GM19351 (cell line): ENCODE results near the gene GRAMD1A.
"Not testable (repeated sequence)": the region's sequence is repeated elsewhere in the genome, so short reads cannot be mapped to it uniquely, and the experiment has no call there.

Experiments
- ATAC-seq: cut with Tn5 transposase; IDR thresholded peaks from one replicate; pipeline ENCODE4 v1.9.1; 2021; ENCODE audit warnings: mild to moderate bottlenecking, moderate library complexity; ENCODE audit not compliant: unreplicated experiment

The GRAMD1A gene

DNA sequence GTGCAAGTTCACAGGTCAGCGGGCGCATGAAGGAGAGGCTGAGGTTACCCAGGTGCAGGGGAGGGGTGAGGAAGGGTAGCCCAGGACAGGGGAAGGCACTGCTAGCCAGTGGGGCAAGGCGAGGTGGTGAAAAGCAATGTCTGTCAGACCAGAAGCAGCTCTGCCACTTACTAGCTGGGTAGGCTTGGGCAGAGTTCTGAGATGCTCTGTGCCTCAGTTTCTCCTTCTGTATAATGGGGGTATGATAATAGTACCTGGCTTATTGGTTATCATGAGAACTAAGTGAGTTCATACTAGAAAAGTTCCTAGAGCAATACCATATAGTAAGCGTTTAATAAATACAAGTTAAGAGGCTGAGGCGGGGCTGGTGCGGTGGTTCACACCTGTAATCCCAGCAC, 15.8 kb downstream of the GRAMD1A start:
- ATAC-seq, result no peak

DNA sequence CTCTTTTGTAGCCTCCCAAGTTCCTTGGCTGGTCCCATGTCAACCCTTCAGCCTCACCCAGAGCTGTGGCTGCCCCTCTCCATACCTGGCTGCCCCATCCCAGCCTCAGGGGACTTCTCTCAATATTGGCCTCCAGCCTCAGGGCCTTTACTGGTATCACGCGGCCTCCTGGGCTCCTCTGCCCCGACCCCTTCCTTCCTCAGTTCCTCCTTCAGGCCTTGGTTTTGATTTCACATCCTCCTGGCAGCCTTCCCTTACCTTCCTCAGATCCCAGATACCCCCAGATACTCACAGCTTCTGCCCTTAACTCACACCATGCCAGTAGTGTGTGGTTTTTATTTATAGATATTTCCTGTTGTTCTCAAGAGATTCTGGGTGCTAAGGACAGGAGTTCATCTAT, 17.4 kb downstream of the GRAMD1A start:
- ATAC-seq, result no peak

DNA sequence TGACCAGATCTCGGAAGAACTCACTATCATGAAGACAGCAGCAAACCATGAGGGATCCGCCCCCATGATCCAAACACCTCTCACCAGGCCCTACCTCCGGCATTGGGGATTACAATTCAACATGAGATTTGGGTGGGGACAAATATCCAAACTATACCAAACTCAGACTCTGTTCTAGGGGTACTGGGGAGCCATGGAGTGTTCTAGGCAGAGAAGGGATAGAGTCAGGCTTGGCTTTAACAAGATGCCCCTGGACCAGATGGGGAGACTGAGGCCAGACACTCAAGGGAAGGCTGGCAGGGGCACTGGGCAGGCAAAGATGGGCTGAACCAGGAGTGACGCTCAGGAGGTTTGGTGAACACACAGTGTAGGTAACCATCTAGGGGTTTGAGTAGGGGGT, 18.3 kb downstream of the GRAMD1A start:
- no peak for ATAC-seq

DNA sequence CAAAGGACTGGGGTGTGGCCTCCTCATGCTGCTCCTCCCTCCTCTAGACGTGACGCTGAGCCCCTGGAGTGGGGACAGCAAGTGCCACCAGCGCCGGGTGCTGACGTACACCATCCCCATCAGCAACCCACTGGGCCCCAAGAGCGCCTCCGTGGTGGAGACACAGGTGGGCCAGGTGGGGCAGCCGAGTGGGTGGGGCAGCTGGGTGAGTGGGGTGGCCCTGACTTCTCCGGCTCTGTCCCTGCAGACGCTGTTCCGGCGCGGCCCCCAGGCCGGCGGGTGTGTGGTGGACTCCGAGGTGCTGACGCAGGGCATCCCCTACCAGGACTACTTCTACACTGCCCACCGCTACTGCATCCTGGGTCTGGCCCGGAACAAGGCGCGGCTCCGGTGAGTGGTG, 19.0 kb downstream of the GRAMD1A start:
- no peak for ATAC-seq

DNA sequence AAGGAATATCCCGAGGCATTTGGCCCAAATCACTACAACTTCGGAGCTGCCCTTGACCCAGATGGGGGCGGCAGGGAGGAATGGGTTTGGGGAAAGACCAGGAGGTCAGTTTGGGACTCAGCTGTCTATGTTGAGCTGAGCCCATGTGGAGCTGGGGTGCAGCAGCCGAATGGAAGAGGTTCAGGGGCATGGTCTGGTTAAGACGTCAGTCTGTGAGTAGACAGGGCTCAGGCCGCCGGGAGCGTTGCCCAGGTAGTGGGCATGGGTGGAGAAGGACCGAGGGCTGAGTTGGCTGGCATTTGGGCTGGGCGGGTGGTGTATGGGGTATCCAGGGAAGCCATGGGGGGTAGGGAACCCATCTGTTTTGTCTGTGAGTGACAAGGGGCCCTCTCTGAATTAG, 20.9 kb downstream of the GRAMD1A start:
- ATAC-seq, result no peak

DNA sequence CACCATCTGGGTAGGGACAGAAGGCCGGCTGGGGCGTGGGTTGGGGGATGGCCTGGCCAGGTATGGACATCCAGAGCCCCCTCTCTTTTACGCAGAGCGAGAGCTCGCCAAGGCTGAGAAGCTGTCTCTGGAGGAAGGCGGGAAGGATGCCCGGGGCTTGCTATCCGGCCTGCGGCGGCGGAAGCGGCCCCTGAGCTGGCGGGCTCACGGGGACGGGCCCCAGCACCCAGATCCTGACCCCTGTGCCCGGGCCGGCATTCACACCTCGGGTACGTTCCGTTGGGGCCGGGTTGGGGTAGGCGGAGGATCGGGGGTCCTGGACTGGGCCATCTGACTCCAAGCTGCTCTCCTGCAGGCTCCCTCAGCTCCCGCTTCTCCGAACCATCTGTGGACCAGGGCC, 21.5 kb downstream of the GRAMD1A start:
- no peak for ATAC-seq

DNA sequence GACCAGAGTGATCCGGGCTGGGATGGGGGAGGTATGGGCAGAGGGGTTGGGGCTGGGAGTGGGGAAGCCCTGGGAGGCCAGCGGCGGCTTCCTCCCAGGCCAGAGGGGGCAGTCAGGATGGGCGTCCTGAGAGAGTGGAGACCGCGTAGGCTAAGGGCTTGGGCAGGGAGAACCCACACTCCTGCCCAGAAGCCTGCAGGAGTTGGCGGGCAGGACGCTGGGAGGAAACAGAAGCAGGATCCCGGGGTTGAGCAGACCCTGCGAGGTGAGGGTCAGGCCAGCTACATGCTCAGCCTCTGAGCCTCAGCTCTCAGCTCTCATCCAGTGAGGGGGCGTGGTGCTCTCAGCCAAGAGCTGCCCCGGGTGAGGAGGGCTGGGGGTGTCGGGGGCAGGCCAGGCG, 22.3 kb downstream of the GRAMD1A start:
- no peak for ATAC-seq

DNA sequence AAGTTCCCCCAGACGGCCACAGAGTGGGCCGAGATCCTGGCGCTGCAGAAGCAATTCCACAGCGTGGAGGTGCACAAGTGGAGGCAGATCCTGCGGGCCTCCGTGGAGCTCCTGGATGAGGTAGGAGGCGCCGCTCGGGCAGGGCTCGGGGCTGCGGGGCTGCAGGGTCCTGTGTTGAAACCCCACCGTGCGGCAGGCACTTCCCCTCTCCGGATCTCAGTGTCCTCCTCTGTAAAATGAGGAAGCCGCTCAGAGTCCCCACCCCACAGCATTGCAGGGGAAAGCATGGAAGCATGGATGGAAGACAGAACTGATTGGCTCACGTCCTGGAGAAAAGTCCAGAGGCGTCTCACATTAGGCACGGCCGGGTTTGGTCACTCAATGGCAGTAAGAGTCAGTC, 23.3 kb downstream of the GRAMD1A start:
- no peak for ATAC-seq

DNA sequence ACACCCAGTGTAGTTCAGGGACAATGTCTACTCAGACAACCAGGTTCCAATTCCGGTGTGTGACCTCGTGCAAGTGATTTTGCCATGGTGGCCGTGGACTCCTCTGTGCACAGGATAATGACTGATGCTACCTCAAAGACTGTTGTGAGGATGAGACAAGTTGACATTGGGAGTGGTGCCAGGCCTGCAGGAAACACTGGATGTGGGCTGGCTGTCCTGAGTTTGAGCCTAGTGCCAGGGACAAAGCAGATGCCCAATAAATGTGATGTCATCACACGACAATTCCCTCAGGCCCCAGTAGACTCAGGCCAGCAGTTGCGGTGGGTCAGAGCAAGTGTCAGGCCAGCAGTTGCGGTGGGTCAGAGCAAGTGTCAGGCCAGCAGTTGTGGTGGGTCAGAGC, 24.0 kb downstream of the GRAMD1A start:
- no peak for ATAC-seq

DNA sequence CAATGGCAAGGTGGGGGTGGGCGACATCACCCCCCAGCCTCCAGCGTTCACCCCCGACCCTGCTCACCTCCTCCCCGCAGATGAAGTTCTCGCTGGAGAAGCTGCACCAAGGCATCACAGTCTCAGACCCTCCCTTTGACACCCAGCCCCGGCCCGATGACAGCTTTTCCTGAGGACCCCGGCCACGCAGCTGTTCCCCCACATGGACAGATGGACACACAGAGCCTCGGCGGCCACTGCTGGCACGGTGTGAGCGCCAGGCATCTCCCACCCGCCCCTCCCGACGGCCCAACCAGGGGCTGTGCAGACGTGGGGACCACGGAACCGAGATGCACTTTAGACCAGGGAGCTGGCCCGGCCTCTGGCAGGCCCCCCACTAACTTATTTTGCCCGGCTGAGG, 25.8 kb downstream of the GRAMD1A start:
- ATAC-seq, result no peak

DNA sequence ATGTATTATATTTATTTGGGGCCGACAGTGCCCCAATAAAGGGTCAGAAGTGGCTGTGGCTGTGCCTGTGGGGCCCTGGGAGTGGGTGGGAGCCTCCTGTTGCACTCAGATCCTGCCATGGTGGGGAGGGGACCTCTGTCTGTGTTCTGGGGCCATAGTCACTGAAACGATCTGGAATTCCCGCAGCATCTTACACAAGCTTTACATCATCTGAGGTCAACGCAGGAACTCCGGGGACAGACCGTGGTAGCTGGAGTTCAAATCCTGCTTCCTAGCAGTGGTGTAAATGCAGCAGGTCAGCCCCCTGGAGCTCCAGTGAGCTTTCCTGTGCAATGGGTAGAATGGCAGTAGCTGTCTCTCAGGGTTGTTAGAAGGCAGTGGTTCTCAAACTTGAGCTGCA, 26.3 kb downstream of the GRAMD1A start:
- ATAC-seq, result no peak

DNA sequence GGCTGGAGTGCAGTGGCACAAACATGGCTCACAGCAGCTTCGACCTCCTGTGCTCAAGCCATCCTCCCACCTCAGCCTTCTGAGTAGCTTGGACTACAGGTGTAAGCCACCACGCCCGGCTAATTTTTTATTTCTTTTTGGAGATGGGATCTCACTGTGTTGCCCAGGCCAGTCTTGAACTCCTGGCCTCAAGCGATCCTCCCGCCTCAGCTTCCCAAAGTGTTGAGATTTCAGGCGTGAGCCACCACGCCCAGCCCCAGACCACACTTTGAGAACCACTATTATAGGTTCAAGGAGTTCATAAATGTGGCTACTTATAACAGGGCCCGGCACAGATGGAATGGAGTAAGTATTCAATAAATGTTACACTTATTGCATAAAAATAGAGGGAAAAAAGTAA, 26.9 kb downstream of the GRAMD1A start:
- ATAC-seq, result no peak

DNA sequence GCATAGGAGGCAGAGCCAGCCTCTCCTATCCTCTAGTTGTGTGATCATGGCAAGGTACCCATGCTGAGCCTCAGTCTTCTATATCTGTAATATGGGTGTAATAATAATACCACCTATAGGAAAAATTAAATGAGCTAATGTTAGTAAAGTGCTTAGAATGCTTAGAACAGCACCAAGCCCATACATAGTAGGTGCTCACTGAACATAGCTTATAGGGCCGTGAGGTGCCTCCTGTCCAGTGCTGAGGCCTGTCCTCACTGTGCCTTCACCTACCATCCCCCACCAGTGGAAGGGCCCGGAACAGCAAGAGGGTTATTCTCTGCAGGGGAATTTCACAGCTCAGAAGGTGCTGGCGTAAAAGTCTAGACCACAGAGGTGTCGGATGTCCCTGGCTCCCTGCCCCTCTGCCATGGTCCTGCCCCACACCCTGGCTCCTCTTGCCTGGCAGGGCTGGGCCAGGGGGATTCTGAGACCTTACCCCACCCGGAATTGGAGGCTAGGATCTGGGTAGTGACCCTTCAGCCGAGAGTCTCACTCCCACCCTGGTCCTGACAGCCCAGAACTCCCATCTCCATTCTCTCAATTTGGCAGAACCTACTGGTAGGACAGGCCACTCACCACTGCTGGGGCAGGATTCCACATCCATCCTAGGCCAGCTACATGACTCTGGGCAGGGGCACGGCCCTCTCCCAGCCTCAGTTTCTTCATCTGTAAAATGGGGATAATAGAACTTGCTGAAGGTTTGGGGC, 27.9 kb downstream of the GRAMD1A start:
- ATAC-seq, result no peak

DNA sequence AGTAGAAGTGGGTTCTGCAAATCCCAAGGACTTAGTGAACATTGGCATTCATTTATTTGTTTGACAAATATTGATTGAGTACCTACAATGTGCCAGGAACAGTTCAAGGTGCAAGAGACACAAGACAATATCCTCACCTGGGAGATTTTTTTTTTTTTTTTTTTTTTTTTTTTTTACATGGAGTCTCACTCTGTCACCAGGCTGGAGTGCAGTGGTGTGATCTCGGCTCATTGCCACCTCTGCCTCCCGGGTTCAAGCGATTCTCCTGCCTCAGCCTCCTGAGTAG, 28.4 kb downstream of the GRAMD1A start:
- ATAC-seq, result not testable (repeated sequence)

DNA sequence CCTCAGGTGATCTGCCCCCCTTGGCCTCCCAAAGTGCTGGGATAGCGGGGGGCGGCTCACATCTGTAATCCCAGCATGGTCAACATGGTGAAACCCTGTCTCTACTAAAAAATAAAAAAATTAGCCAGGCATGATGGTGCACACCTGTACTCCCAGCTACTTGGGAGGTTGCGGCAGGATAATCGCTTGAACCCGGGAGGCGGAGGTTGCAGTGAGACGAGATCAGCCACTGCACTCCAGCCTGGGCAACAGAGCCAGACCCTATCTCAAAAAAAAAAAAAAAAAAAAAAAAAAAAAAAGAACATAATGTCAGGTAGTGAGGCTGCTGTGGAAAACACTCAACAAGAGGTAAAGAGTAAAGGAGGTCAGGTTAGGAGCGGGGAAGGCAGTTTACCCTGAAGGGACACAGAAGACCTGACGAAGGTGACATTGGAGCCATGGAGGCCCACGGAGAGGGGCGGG, 29.2 kb downstream of the GRAMD1A start:
- ATAC-seq, result not testable (repeated sequence)

DNA sequence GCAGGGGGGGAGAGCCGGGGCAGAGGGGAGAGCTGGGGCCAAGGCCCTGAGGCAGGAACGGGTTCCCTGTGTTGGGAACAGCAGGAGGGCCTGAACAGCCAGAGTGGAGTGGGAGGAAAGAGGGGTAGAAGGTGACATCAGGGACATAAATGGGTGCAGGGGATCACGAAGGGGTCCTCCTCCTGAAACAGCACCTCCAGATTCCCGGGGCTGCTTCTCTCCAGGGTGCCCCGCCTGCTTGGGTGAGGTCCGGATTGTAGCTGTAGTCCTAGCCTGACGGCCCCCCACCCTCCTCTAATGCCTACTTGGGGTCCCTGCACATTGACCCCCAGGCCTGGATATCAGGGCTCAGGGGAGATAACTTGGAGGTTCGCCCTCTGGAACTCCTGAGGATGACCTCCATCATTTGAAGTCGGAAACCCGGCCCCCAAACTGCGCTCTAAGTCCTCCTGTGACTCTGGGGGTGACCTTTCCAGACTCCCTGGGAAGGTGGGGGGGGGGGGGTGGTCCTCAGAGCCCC, 29.7 kb downstream of the GRAMD1A start:
- no peak for ATAC-seq

DNA sequence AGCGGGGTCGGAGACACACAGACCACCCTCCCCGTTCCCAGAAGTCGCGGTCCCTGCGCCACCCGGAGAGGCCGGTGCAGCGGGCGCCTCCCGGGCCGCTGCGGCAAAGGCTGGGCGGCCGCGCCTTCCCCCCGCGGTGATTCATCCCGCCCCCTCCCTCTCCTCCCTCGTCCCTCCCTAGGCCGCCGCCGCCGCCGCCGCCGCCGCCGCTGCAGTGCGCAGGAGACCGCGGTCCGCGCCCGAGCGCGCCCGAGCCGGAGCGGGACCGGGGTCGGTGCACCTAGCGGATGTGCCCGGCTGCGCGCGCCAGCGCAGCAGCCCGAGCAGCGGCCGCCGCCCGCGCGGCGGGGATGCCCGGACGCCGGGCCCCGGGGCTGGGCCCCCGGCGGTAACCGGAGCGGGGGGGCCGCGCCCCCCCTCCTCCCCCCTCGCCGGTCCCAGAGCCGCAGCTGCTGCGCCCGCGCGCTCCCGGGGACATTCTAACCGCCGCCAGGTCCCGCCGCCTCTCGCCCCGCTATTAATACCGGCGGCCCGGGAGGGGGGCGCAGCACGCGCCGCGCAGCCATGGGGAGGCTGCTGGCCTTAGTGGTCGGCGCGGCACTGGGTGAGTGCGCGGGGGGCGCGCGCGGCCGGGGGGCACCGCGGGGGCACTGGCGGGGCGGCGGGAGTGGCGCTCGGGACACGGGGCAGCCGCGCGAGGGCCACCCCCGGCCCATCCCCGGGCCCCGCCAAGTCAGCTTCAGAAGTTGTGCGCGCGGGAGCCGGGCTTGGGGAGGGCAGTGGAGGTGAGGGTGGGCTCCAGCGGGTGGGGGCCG, 30.3 kb downstream of the GRAMD1A start, which contains the start of gene SCN1B:
Gene SCN1B, plus strand, starts transcription at position 214 of the 815 bp plus-strand sequence. Its CDS starts 351 bp downstream, at position 565.
- no peak for ATAC-seq

DNA sequence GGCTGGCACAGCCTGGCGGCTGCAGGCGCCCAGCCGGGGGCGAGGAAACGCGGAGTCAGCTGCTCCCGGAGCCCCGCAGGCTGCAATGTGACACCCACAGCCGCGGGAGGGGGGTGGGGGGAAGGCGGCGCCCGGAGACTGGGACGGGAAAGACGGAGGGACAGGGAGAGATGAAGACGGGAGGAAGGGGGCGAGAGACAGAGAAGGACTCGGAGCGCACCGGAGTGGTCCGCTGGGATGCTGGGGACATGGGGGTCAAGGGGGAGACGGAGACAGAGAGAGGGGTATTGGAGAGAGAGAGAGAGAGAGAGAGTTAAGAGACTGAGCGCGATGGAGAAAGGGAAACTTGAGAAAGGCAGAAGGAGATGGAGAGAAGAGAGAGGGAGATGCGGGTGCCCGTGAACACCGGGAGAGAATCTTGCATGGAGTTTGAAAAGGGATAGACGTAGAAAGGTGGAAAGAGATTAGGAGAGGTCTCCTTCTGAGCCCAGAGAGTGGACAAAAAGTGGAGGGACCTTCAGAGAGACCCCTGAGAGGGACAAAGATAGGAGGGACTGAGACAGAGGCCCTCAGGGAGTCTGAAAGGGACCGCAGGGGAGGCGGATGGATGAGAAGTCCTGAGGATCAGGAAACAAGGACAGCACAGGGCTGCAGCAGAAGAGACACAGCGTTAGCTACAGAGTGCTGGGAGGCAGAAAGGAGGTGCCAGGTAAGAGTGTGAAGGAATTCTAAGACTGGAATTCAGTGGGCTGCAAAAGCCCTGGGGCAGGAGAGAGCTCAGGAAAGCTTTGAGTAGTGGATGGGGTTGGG, 31.2 kb downstream of the GRAMD1A start:
- ATAC-seq, result no peak

DNA sequence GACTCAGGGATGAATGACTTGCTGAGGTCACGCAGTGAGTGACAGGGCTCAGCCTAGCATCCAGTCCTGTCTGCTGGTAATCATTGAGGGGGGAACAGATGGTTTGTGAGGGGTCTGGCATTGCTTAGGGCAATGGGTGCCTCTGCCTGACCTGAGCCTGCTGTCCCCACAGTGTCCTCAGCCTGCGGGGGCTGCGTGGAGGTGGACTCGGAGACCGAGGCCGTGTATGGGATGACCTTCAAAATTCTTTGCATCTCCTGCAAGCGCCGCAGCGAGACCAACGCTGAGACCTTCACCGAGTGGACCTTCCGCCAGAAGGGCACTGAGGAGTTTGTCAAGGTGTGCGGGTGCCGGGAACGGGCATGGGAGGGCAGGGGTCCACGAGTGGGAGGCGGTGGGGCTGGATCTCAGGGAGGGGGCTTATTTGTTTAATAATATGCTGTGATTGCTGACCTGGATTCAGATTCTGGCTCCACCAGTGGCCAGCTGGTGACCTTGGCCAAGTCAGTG, 32.3 kb downstream of the GRAMD1A start:
- no peak for ATAC-seq

DNA sequence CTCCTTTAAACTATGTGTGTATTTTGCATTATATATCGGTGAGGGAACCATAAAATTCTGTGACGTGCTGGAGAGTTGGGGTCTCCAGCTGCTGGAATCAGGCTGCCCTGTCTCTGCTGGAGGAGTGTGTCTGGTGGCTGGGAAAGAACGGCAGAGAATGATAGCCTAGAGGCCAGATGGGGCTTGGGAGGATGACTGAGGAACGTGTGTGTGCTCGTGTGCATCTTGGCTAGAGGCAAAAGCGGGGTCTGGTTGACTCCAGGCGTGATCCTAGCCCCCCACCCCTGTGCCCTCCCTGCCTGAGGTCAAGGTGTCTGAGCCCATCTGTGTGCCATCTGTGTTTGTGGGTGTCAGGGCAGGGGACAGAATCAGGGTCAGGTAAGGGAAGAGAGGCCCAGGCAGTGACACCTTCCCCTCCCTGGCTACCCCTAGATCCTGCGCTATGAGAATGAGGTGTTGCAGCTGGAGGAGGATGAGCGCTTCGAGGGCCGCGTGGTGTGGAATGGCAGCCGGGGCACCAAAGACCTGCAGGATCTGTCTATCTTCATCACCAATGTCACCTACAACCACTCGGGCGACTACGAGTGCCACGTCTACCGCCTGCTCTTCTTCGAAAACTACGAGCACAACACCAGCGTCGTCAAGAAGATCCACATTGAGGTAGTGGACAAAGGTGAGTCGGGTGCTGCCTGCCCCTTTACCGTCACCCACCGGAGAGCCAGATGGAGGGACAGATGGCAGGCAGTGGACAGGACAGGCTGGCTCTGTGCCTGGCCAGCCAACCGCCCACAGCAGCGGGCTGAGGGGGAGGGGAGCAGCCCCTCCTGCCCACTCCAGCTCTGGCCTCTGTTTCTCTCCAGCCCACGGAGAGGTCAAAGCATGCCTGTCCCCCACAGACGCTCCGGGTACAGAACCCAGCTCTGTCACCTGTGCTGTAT, 33.2 kb downstream of the GRAMD1A start:
- ATAC-seq, result no peak
